Activated effector memory CD4-positive, alpha-beta T cell treated with anti-CD3 and anti-CD28 coated beads, Interleukin-2, amount 50 U/mL, for 16 hours (primary cell): ENCODE data around the gene CNTN5.

Experiments
- DNase-seq: peaks from one replicate; pipeline ENCODE4 v3.0.0-alpha.2; 2020

The CNTN5 gene

DNA sequence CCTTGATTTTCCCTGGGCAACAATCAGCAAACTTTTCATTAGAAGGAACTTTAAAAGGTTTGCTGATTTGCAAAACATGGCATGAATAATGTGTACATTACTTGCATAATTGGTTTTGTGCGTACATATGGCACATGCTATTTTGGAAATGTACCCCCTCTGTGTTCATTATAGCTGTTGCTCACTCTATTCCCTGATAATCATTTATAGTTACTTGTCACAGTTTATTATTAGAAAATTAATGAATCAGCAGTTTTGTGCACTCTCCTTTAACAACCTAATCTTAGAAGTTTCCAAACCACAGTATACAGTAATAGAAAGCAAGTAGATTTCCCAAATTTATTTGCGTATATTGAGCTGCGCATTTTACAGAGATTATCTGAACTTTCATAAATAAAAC is 389.9 kb downstream of the CNTN5 start:
- DNase-seq = no peak

DNA sequence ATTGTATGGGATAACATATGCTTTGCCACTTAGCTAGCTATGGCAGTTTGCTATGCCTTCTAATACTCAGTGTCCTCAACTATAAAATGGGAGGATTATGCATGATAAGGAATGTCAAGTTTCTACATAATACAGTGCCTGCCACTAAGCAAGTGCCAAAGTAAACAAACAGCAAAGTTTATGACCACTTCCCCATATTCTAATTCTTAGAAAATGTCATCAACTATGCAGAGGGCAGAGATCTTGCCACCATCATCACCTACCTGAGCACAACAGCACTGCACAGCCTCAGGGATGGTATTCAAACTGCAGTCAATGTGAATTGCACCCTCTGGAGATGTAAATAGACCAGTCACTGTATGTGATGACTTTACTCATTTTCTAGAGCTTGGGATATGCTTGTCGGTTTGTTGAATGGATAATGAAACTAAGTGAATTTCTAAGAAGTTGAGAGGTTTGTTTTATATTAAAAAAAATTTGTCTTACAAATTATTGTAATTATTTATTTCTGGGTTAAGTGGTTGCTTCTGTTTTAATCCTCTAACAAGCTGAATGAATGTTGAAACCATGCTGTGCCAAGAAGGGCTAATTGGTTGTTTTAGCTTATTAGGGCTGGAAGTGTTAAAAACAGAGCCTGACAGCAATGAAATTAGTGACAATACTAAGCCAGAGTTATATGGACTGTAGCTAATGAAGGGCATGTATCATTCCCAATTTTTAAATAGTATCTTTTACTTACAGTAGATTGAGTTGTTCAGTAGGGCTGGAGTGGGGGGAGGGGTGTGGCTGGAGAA is 398.4 kb downstream of the CNTN5 start:
- DNase-seq = no peak

DNA sequence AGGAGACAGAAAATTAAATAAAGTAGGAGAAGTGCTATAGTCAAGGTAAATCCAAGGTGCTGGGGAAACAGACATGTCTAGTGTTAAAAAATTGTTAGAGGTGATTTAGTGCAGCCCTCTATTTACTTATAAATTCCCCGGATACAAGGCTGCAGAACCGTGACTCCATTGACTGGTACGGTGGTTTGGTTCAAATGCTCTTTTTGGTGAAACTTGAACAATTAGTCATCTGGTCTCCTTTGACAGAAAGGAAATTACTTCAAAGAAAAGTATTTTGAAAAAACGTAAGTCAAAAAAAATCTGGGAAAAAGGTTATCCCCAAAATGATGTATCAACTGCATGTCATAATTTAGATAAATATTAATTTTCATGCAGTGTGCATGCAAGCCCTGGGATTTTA is 399.2 kb downstream of the CNTN5 start:
- no peak for DNase-seq

DNA sequence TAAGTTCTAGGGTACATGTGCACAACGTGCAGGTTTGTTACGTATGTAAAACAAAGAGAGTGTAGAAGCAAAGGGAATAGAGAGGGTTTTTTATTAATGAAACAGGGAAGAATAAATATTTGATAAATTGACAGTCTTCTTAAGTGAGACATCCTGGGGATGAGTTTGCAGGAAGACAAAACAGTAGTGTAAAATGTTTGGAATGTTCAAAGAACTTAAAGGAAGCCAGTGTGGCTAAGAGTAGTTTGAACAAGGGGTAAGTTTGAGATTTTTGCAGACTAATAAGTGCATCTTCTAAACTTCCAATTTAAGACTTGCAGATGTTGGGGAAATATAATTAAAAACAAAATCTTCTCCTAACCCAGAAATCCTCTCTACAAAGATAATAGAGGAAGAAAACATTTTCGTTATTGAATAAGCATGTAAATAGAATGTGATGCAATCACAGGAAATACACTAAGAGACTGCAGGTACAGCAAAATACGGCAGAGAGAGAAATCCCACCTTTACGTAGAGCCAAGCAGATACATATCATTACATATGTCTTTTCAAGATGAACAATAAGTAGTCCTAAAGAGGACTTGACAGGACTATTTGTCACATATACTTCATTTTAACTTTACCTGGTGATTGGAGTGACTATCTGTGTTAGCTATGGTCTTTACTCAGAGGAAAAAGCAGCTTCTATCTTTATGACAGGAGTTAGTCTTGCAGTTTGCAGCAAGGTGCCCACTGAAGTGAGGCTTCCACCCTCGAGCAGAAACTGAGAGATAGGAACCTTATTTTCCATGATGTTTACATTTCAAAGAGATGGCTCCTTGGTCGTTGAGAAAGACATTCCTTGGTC is 402.1 kb downstream of the CNTN5 start:
- DNase-seq = no peak

DNA sequence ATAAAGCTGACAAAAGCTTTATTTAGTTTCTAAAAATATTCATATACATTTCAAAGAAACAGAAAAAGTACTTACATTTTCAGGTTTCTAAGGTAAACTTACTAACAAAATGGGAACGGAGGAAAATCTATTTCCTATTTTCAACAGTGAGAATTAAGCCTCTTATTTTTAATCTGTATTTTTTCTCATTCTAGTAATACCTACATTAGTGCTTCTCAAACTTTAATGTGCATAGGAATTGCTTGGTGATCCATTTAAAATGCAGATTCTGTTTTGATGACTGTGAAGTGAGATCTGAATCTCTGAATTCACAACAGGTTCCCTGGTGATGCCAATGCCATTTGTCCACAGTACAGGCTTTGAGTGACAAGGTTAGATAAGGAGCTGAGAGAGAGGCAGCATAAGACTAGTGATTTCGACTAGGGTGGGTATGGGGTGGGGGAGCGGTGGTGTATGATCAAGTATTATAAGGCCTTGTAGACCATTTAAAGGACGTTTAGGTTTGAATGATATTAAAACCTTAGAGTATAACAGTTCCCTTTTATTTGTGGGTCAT is 402.8 kb downstream of the CNTN5 start:
- DNase-seq = no peak

DNA sequence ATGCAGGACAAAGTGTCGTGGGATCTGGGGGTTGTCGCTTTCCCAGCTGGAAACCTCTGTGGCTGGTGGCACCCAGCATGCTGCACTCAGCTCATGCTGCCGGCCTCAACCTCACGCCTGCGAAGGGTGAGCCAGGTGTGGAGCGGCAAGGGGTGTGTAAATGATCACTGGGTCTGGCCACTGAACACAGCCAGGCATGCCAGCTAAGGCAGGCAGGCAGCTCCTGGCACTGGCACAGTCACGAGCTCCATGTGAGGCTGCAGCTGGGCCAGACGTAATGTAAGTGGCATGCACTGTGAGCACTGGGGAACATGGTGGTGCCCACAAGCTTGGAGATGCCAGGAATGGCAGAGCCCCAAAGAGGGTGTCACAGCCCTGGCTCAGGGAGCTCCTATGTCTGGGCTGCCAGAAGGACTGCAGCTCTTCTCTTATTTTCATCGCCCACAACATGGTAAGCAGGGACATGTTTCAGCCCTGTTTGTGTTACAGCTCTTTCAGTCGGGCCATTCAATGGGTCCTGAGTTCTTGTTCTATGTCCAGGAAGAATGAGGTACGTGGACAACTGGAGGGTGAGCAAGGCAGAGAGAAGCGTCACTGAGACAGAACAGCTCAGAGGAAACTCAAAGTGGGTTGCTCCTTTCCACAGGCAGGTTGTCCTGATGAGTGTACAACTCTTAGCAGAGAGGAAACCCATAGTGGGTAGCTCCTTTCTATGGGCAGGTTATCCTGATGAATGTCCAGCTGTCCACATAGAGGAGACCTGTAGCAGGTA is 403.8 kb downstream of the CNTN5 start:
- no peak for DNase-seq

DNA sequence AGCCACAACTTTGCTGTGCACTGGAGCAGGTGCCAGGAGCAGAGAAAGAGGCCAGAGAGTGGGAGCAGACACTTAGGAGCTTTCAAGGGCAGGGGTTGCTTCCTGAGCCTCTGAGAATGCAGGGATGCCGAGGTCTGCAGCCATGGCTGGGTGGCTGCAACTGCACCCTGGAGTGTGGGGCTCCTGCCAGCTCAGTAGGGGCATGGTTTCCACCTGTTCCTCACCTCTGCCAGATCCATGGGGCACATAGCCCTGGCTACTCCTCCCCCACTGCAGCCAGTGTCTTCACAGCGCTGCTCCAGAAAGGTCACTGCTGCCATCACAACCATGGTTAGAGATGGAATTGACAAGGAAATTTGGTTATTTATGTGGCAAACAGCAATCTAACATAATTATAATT is 404.8 kb downstream of the CNTN5 start:
- DNase-seq = no peak

DNA sequence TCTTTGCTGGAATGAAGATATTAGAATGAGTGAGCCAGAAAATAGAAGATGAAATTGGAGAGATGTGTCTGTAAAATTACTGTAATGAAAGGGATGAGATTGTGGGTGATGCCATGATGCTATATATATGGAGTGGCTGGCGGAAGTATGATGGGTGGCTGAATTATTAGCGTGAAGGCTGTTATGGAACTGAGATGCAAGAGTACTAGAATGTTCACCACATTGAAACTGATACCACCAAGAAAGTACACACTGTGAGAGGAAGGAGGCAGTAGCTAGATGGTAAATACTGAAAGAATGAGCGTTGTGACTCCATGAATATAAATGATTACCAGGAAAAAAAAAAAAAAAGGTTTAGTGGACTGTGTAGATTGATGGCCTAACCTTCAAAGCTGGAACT is 411.9 kb downstream of the CNTN5 start:
- no peak for DNase-seq

DNA sequence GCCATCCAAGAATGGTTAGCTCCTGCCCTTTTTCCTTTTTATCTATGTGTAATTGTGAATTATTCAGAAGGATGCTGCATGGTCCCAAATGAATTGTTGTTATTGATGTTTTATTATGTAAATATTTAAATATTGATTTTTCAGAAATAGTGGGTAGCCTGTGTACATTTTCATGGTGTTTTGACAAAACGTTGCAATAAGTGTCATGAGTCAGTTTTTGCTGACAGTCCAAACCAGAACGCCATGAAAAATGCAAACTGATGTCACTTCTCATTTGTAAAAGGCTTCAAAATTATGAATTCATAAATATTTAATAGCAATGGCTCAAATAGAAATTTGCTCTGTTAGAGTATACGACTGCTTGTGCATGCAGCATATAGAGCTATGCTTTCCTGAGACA is 422.5 kb downstream of the CNTN5 start:
- no peak for DNase-seq

DNA sequence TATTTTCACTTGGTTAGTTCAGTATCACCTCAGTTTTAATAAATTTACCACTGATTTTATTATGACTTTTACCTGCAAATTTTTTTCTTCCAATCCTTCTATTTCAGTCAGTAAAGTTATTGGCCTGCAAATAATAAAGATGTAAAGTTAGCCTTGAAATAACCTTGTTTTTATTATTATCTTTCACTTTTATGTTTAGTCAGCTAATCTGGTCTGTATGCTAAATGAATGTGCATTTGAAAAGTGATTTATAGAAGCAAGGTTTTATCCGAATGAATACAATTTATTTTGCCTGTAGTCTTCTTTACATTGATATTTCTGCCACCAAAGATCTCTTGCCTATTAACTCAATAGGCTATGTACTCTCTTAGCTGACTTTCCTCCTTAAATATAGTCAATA is 425.7 kb downstream of the CNTN5 start:
- DNase-seq = no peak

DNA sequence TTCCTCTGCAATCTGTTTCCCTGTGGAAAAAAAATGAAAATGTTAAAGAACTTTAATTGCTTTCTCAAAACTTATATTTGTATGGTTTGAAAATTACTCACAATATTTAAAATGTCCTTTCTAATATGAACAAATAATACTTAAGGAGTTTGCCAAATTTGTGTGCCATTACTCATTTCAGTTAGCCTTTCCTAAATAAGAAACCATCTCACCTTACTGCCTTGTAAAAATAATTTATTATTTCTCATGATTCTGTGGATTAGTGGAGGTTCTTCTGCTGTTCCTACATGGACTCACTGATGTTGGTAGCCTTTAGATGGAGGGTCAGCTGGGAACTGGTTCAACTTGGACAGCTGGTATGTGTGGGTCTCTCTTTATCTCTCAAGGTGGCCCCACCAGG is 428.6 kb downstream of the CNTN5 start:
- no peak for DNase-seq

DNA sequence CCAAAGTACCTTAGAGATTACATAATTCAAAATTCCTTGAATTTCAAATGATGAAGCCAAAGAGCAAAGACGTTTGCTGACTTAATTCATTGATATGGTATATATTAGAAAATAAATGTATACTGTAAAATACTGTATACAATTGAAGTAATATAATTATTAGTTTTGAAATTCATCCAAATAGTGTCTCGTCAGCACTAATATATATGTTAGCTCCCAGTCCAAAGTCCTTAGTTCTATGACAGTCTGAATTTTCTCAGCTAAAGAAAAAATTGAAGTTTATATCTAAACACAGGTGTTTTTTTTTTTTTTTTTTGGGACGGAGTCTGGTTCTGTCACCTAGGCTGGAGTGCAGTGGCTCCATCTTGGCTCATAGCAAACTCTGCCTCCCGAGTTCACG is 431.3 kb downstream of the CNTN5 start:
- no peak for DNase-seq

DNA sequence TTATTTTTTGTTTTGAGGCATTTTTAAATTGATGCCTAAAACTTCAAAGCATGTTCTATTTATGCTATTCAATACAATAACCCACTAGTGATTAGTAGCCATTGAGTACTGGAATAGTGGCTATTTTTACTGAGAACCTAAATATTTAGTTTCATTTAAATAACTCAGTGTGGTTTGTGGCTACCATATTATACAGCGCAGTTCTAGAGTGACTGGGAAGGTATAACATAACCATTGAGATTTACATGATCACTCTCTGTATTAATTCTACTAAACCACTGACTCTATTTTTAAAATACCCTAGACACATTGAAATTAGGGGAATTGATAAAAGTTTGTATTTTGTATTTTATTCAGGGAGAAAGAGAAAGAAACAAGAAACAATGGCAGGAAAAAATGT is 441.2 kb downstream of the CNTN5 start:
- no peak for DNase-seq

DNA sequence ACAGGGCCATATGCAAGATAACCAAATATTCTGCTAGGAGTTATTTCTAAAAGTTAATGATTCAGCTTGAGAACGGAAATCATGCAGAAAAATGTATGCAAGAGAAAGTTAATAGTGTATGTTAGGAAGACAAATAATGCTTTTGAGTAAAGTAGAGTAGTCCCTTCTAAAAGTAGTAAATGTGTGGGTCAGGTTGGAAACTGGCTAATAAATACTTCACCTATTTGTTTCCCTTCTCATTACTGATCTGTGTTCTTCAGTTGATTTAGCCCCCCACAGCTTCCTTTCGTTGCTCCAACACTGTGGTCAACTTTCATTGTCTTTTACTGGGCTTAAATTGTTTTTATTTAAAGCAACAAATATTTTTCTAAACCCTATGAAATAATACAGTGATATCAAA is 444.2 kb downstream of the CNTN5 start:
- no peak for DNase-seq

DNA sequence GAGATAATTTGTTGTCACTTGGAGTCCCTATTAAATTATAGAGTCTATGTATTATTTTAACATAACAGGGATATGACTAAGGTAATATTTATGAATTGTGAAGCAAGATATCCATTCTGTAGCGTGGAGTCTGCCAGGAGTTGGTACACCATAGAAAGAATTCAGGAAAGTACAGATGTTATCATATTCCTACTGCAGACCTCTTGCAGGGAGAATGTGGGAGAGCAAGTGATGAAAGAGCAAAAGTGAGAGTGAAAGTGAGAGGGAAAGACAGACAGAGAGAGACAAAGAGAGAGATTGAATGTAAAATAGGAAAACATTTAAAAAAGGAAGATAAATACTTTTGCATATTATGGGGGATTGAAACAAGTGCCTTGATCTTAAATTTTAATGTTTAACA is 468.8 kb downstream of the CNTN5 start:
- no peak for DNase-seq

DNA sequence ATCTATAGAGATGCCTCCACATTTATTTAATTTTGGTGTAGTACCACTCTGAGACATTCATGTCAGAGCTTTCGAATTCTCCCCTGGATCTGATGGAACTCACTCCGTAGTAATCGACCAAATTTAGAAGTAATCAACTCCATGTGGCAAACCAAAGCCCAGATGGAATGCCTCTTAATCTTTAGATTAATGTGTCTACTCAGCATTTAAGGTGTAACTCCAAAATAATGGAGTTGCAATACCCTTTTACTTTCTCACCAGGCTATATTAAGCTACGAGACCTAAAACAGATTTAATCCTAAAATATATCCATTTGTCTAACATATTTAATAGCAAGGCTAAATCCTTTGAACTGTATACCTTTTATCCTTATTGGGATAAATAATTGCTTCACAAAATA is 473.3 kb downstream of the CNTN5 start:
- no peak for DNase-seq

DNA sequence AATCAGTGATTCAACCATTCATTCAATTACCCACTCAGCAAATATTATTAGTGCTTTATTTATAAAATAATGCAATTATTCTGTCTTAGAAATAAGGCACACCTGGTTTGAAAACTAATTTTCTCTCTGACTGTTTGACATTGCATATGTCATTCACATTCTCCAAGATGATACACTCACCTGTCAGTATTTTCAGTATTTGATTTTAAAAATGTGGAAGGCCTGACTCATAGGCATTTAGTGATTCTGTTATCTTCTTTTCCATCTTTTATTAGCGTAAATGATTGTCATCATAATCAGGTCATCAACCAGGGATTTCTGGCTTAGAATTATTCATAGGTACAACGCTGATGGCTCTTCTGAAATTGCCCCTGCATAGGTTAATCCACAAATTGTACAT is 480.9 kb downstream of the CNTN5 start:
- DNase-seq = no peak

DNA sequence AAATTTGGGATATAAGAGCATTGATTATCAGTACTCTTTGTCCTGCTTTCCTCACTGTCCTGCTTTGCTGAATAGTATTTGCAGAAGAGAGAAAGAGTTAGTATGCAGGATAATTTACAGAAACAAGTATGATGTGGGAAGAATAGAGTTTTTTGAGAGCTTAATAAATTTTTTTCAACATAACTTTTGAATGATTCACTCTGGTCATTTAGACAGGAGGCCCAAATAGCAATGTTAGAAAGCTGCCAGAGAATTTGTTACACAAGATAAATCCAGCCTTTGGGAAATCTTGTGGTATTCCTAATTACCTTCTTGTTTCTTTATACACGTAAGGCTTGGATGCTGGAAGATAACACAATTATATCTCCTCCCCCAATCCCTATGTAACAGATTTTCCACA is 484.6 kb downstream of the CNTN5 start:
- DNase-seq = no peak

DNA sequence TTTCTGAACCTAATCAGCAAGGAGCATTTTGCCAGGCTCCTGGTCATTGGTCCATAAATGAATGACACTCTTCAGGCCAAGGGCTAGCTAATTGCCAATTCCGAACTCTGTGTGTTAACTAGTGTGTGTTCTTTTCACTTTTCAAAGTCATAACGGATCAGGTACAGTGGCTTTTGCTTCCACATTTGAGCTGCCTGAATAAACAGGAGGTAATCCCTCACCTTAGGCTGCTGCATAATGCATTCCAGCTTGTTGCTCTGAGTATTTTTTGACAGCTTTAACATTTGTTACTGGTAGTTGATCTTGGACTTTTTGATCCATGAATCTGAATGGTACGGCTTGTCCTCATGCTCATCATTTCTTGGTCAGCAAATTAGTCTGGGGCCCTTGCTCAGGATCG is 485.1 kb downstream of the CNTN5 start:
- no peak for DNase-seq

DNA sequence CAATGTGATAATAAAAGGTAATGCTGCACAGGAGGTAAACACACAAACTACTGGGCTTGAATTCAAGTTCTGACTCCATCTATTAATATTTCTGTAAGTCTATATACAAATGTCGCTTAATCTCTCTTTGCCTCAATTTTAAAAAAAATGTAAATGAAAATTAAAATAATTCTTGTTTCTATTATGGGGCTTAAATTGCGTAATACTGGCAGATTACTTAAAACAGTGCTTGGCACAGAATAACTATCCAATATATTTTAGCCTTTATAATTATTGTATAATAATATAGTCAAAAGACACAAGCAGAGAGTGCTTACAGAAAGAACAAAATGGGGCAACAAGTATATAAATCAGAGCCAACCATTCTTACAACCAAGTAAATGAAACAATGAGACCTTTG is 489.1 kb downstream of the CNTN5 start:
- no peak for DNase-seq

DNA sequence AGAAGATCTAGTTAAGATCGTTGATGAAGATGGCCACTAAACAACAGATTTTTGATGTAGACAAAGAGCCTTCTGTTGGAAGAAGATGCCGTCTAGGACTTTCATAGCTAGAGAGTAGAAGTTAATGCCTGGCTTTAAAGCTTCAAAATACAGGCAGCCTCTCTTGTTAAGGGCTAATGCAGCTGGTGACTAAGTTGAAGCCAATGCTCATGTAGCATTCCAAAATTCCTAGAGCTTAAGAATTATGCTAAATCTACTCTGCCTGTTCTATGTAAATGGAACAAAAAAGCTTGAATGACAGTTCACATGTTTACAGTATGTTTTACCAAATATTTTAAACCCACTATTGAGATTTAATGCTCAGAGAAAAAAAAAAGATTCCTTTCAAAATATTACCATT is 492.6 kb downstream of the CNTN5 start:
- DNase-seq = no peak

DNA sequence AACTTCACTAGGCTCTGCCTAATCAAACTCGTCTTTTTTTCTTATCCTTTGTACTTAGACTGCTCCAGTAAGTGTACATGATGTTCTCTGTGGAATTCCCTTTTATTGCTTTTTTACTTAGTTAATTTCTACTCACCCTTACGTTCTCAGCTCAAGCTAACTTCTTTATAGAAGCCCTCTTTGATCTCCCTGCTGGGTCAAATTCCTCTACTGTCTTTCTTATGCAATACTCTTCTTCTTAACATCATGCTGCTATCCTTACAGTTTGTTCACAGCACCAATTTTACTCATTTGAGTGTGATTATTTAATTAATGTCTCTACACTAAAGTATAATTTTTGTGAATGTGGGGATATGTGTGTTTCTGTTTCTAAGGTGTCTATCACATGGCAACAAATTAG is 498.3 kb downstream of the CNTN5 start:
- no peak for DNase-seq

DNA sequence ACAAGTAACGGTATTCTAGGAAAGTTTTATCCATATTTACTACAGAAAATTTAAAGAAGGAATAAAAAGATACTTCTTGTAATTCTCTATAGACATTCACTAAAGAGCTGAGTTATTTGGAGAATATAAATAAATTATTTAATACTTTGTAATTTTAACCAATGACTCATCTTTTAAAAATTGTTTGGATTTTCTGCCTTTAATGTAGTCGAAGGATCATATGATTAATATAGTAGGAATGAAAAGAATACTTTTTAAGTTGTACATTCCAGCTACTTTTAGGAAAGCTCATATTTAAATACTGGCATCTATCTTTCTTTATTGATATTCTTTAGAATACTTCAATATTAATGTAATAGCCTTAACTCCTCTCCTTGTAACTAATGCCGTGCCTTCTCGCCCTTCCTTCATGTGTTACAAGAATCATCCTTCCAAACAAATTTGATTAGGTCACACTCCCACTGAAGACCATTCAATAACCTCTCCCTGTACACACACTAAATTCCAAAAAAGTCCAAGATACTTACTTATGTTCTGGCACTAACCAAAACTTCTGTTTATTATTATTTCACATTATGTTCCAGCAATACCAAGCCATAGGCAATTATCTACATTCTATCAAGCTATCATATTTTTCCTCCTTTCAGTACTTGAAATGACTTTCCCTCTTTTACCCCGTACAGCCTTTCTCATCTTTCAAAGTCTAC is 501.9 kb downstream of the CNTN5 start:
- no peak for DNase-seq
